NCI-H526 (cell line): ENCODE measurements around the gene ECPAS.
A peak's percentile ranks its signal among the peaks of the same experiment; 100 is the strongest.
"Not testable (repeated sequence)": the region's sequence is repeated elsewhere in the genome, so short reads cannot be mapped to it uniquely, and the experiment has no call there.

Experiments used
- DNase-seq, 2 experiments: peaks; one replicate each; lab custom pipeline; 2025; lab: John Stamatoyannopoulos, UW

ECPAS gene

GRCh38 chr9:111414406-111414805, 69.8 kb downstream of the ECPAS start:
- DNase-seq, result no peak

GRCh38 chr9:111413996-111414395, 70.2 kb downstream of the ECPAS start:
- no peak for DNase-seq

- DNase-seq, result no peak
These were observed 71.9 kb downstream of the ECPAS start for GRCh38 chr9:111412280-111412679.

- DNase-seq, result no peak
These were observed 72.9 kb downstream of the ECPAS start for GRCh38 chr9:111411266-111411665.

- DNase-seq, result no peak
These were observed 76.4 kb downstream of the ECPAS start for GRCh38 chr9:111407813-111408212.

GRCh38 chr9:111405701-111406100, 78.5 kb downstream of the ECPAS start:
- DNase-seq, result no peak

GRCh38 chr9:111401486-111401885, 82.7 kb downstream of the ECPAS start:
- not testable (repeated sequence) for DNase-seq

- no peak for DNase-seq
These were observed 83.7 kb downstream of the ECPAS start for GRCh38 chr9:111400564-111400898.

GRCh38 chr9:111399772-111400563, 84.2 kb downstream of the ECPAS start:
- DNase-seq, result peak; percentile 6 to 28

- no peak for DNase-seq
These were observed 84.9 kb downstream of the ECPAS start for GRCh38 chr9:111399211-111399739.

GRCh38 chr9:111393971-111394370, 90.2 kb downstream of the ECPAS start:
- no peak for DNase-seq

- DNase-seq, result no peak
These were observed 94.8 kb downstream of the ECPAS start for GRCh38 chr9:111389406-111389805.

GRCh38 chr9:111386386-111386785, 97.8 kb downstream of the ECPAS start:
- DNase-seq, result no peak

- no peak for DNase-seq
These were observed 103.2 kb downstream of the ECPAS start for GRCh38 chr9:111381006-111381405.

GRCh38 chr9:111375817-111376564, 108.2 kb downstream of the ECPAS start:
- DNase-seq, result no peak

- DNase-seq, result no peak
These were observed 109.1 kb downstream of the ECPAS start for GRCh38 chr9:111375062-111375461.

- DNase-seq, result no peak
These were observed 111.9 kb downstream of the ECPAS start for GRCh38 chr9:111372297-111372696.

GRCh38 chr9:111366978-111367377, 117.2 kb downstream of the ECPAS start:
- DNase-seq, result no peak

- no peak for DNase-seq
These were observed 121.7 kb downstream of the ECPAS start for GRCh38 chr9:111362526-111362925.

GRCh38 chr9:111360881-111361280, 123.3 kb downstream of the ECPAS start:
- DNase-seq, result no peak

- no peak for DNase-seq
These were observed 127.5 kb downstream of the ECPAS start for GRCh38 chr9:111356481-111357244.

- DNase-seq, result no peak
These were observed 131.6 kb downstream of the ECPAS start for GRCh38 chr9:111352545-111352944.
